ENCODE data around the gene FLT3LG. TPM values are rescaled to one million over a fixed set of nuclear protein-coding genes. Genes with fewer than 3 reads are reported as not detected.
"Not testable (repeated sequence)": the region's sequence is repeated elsewhere in the genome, so short reads cannot be mapped to it uniquely, and the experiment has no call there.

FLT3LG gene
- total RNA-seq, 1 donor: 5.4 TPM

DNA sequence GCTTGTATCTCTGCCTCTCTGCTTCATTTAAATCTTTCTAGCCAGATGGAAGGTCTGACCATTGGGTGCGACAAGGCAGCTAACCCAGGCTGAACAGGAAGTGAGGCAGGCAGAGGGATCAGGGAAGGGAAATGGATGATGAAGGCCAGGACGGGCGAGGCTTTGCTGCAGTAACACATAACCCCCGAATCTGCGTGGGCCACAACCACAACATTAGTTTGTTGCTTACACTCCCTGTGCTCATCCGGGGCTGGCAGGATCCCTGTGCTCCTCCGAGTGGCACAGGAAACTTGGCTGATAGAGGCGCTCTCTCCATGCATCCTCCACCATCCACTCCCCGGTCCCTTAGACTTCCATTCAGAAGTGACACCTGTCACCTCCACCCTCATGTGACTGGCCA lies 1.1 kb upstream of the FLT3LG start:
- no peak overlapping the region for H3K4me3 ChIP-seq (ENCODE audit: low read depth, low read length)
- TF ChIP-seq, protein P1, sequence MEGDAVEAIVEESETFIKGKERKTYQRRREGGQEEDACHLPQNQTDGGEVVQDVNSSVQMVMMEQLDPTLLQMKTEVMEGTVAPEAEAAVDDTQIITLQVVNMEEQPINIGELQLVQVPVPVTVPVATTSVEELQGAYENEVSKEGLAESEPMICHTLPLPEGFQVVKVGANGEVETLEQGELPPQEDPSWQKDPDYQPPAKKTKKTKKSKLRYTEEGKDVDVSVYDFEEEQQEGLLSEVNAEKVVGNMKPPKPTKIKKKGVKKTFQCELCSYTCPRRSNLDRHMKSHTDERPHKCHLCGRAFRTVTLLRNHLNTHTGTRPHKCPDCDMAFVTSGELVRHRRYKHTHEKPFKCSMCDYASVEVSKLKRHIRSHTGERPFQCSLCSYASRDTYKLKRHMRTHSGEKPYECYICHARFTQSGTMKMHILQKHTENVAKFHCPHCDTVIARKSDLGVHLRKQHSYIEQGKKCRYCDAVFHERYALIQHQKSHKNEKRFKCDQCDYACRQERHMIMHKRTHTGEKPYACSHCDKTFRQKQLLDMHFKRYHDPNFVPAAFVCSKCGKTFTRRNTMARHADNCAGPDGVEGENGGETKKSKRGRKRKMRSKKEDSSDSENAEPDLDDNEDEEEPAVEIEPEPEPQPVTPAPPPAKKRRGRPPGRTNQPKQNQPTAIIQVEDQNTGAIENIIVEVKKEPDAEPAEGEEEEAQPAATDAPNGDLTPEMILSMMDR (IDR thresholded peaks at IDR 0.05; ENCODE audit: insufficient read depth, low read length): no peak
- DNase-seq (ENCODE audit: low read depth): no peak

DNA sequence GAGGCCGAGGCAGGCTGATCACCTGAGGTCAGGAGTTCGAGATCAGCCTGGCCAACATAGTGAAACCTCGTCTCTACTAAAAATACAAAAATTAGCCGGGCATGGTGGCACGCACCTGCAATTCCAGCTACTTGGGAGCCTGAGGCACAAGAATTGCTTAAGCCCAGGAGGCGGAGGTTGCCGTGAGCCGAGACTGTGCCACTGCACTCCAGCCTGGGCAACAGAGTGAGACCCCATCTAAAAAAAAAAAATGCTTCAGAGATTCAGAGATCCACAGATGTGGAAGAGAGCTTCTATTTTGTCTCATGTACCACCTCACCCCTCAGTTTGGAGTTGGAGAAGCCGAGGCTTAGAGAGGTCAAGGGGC lies 531 bp upstream of the FLT3LG start:
- peak overlapping the region; percentile 72 for H3K4me3 ChIP-seq (ENCODE audit: low read depth, low read length)
- not testable (repeated sequence) for DNase-seq (ENCODE audit: low read depth)

DNA sequence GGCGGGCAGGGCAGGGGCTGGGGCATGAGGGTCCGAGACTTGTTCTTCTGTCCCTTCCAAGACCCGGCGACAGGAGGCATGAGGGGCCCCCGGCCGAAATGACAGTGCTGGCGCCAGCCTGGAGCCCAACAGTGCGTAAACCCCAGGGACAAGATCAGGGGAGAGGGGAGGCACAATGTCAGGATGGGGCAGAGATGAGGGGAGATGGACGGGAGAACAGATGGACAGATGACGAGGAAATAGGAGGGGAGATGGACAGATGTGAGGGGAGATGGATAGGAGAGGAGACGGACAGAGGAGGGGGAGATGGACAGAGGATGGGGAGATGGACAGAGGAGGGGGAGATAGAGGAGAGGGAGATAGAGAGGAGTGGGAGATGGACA lies 518 bp downstream of the FLT3LG start:
- no peak for DNase-seq (ENCODE audit: low read depth)
- TF ChIP-seq, protein P1 (IDR thresholded peaks at IDR 0.05; ENCODE audit: insufficient read depth, low read length): no peak
- peak overlapping the region; percentile 72 for H3K4me3 ChIP-seq (ENCODE audit: low read depth, low read length)

DNA sequence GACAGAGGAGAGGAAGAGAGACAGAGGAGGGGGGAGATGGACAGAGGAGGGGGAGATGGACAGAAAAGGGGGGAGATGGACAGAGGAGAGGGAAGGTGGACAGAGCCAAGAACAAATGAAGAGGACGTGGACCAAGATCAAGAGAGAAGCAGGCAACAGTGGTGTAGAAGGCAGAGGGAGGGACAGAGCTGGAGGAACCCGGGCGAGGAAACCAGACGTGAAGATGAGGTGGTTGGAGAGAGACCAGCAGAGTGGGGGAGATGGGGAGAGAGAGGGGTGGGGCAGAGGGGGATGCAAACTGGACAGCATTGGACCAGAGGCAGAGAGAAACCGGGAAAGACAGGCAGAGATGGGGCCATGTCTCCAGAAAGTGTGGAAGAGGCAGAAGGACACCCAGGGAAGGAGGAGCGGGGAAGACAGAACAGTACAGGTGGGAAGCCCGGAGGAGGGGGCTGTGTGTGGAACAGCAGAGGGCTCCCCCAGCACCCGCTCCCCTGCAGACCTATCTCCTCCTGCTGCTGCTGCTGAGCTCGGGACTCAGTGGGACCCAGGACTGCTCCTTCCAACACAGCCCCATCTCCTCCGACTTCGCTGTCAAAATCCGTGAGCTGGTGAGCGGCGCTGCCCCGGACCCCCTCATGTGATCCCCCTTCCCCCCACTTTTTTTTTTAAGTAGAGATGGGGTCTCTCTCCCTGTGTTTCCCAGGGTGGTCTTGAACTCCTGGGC lies 1.3 kb downstream of the FLT3LG start:
- H3K4me3 ChIP-seq (ENCODE audit: low read depth, low read length): peak overlapping the region; percentile 72
- no peak for DNase-seq (ENCODE audit: low read depth)
- TF ChIP-seq, protein P1 (IDR thresholded peaks at IDR 0.05; ENCODE audit: insufficient read depth, low read length): no peak

DNA sequence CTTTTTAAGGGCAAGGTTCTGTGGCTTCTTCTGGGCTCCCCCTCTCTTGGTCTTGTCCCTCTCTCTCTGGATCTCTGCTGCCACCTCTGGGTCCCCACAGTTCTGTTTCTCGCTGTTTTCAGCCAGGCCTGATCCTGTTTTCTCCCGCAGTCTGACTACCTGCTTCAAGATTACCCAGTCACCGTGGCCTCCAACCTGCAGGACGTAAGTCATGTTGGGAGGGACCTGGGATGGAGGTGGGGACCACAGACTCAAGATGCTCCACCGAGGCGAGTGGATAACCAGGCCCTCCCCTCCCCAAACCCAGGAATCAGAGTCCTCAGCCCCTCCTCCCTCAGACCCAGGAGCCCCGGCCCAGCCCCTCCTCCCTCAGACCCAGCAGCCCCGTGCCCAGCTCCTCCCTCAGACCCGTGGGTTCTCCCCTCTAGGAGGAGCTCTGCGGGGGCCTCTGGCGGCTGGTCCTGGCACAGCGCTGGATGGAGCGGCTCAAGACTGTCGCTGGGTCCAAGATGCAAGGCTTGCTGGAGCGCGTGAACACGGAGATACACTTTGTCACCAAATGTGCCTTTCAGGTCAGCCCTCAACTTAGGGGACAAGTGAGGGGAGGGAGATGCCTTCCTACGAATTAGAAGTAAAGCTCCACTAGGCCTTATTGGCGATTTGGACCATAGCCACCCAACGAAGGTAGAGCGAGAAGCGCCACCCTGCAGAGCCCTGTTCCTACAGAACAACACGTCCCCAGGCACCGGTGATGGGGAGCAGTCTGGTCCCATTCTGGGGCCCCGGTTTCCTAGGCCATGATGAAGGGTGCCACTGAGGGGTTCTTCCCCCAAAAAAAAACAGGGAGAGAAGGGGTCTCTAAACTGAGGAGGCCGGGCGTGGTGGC lies 2.2 kb downstream of the FLT3LG start:
- TF ChIP-seq, protein P1 (IDR thresholded peaks at IDR 0.05; ENCODE audit: insufficient read depth, low read length): peak; percentile 58
- no peak overlapping the region for H3K4me3 ChIP-seq (ENCODE audit: low read depth, low read length)
- no peak for DNase-seq (ENCODE audit: low read depth)

DNA sequence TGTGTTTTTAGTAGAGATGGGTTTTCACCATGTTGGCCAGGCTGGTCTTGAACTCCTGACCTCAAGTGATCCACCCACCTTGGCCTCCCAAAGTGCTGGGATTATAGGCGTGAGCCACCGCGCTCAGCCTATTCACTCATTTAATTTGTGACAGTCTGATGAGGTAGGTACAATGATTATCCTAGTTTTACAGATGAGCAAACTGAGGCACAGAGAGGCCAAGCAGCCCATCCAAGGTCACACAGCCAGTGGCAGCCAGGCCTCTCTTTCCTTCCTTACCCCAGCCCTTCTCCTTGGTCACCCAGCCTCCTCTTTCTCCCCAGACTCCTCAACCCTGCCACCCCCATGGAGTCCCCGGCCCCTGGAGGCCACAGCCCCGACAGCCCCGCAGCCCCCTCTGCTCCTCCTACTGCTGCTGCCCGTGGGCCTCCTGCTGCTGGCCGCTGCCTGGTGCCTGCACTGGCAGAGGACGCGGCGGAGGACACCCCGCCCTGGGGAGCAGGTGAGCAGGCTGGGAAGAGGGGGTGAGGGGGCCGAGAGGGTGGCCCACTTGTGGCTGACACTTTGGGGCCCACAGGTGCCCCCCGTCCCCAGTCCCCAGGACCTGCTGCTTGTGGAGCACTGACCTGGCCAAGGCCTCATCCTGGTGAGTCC lies 6.1 kb downstream of the FLT3LG start:
- TF ChIP-seq, protein P1 (IDR thresholded peaks at IDR 0.05; ENCODE audit: insufficient read depth, low read length): no peak
- DNase-seq (ENCODE audit: low read depth): no peak
- H3K4me3 ChIP-seq (ENCODE audit: low read depth, low read length): no peak overlapping the region

Data from fibroblast of the aortic adventitia (primary cell).